Panc1 (cell line): Measurements from ENCODE around the gene CDV3. TPM values are rescaled to one million over a fixed set of nuclear protein-coding genes. Genes with fewer than 3 reads are reported as not detected.

Experiments
- ATAC-seq: fragments of 200-7000 bp; cut with Tn5 transposase; 2 replicates; pipeline ENCODE4 v1.9.1; 2020; ENCODE audit warnings: mild to moderate bottlenecking, moderate library complexity
- BruUV-seq: library from RNA; stranded (reverse); fragments of 400-500 nt; replicated peaks from 2 replicates; lab custom pipeline; 2021; lab: Mats Ljungman, UMichigan
- CTCF ChIA-PET: fragments of 300-600 bp; sonication (Branson Sonifier 250); formaldehyde crosslinking; loops from one replicate; lab custom pipeline; 2022; ENCODE audit warnings: antibody characterized with exemption; lab: Charles Lee
- POLR2A ChIA-PET: fragments of 300-600 bp; sonication (Branson Sonifier 250); formaldehyde crosslinking; loops from one replicate; lab custom pipeline; 2022; ENCODE audit warnings: antibody characterized with exemption; lab: Charles Lee
- DNase-seq: peaks from one replicate; pipeline ENCODE4 v3.0.0-alpha.2; 2010; ENCODE audit warnings: low read depth, low spot score
- H3K27ac ChIP-seq: 2 replicates; pipeline ENCODE4 v1.5.1; 2011; ENCODE audit warnings: mild to moderate bottlenecking, low read length, inconsistent platforms
- H3K27me3 ChIP-seq: fragments of 200-500 bp; sonication (Bioruptor generic); 2 replicates; pipeline ENCODE4 v1.6.0; 2014; ENCODE audit warnings: low read length, inconsistent platforms; ENCODE audit not compliant: control insufficient read depth, insufficient read depth
- H3K36me3 ChIP-seq: fragments of 200-500 bp; sonication (Bioruptor generic); 2 replicates; pipeline ENCODE4 v1.5.1; 2014; ENCODE audit warnings: inconsistent platforms, mild to moderate bottlenecking, low read length, moderate library complexity; ENCODE audit not compliant: control insufficient read depth, insufficient read depth
- H3K4me1 ChIP-seq: 2 replicates; pipeline ENCODE4 v1.5.1; 2011; ENCODE audit warnings: inconsistent platforms, mild to moderate bottlenecking, low read length, moderate library complexity; ENCODE audit not compliant: control insufficient read depth, insufficient read depth
- H3K4me3 ChIP-seq, 2 experiments: 2 replicates each; pipeline ENCODE4 v1.5.1; 2011 to 2012; ENCODE audit warnings: low read depth in 2 of 2, low read length in 2 of 2, mild to moderate bottlenecking in 2 of 2, inconsistent platforms in 1 of 2, moderate library complexity in 1 of 2
- H3K9me3 ChIP-seq: fragments of 200-500 bp; sonication (Bioruptor generic); 2 replicates; pipeline ENCODE4 v1.5.1; 2014; ENCODE audit warnings: low read depth, mild to moderate bottlenecking, inconsistent platforms, low read length, moderate library complexity; ENCODE audit not compliant: control insufficient read depth, insufficient read depth
- CTCF ChIP-seq: fragments of 450-650 bp; IDR thresholded peaks from 2 replicates; pipeline ENCODE4 v1.5.1; 2017; ENCODE audit warnings: mild to moderate bottlenecking
- POLR2AphosphoS5 ChIP-seq: IDR thresholded peaks from 2 replicates; pipeline ENCODE4 v1.6.1; 2012; ENCODE audit warnings: mild to moderate bottlenecking, low read depth, low read length, moderate library complexity
- SIN3A ChIP-seq: IDR thresholded peaks from 2 replicates; pipeline ENCODE4 v1.6.1; 2012; ENCODE audit warnings: low read depth, mild to moderate bottlenecking, low read length, moderate library complexity, borderline replicate concordance; ENCODE audit not compliant: insufficient read depth
- TCF7L2 ChIP-seq: IDR thresholded peaks from 2 replicates; pipeline ENCODE4 v1.6.1; 2011; ENCODE audit warnings: mild to moderate bottlenecking, low read depth, low read length, inconsistent platforms
- in situ Hi-C: cut with HindIII; loops from 2 replicates; pipeline ENCODE4 v1.10.0; 2016; ENCODE audit warnings: low sequenced_read_pairs, low pct_unique_long_range_greater_than_20kb
- intact Hi-C: fragments of 100-400 bp; cut with micrococcal nuclease; formaldehyde crosslinking; loops from one replicate; pipeline ENCODE4 v1.10.0; 2022; ENCODE audit not compliant: unreplicated experiment
- total RNA-seq: library from RNA; stranded (reverse); gene quantifications from one replicate; pipeline ENCODE4 v1.2.1, GENCODE V29; 2021; ENCODE audit not compliant: unreplicated experiment
- TF ChIP-seq, protein P1 (sequence below), 2 experiments: IDR thresholded peaks; 2 replicates each; pipeline ENCODE4 v1.6.1; 2011 to 2012; ENCODE audit warnings: low read depth in 2 of 2, control low read depth in 1 of 2, low read length in 1 of 2, mild to moderate bottlenecking in 1 of 2, moderate library complexity in 1 of 2; ENCODE audit not compliant: insufficient read depth in 1 of 2

CDV3 gene
- total RNA-seq, 1 experiment from 2014 or later: 506 TPM

DNA sequence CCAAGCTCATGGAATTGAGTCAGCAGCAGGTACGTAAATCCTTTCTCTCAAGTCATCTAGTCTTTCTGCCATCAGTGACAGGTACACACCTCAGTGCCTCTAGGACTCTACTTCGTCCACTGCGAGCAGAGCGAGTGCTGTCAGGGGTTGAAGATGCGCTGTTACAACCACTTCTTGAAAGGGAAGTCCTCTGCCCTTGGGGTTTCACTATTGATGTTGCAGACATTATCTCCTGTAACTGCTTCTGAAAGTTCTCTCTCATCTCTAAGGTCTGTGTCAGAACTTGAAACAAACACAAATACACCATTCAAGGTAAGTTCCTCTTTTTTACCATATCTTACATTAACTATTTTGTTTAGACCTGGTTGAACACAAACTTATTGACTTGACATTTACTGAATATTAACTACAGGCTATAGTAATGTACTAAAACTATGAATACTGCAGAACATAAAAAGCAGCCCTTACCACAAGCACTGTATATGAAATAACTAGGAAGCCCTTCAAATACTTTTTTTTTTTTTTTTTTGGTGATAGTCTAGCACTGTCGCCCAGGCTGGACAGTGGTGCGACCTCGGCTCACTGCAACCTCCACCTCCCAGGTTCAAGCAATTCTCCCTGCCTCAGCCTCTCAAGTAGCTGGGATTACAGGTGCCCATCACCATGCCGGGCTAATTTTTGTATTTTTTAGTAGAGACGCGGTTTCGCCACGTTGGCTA is 46.7 kb downstream of the CDV3 start:
- BruUV-seq: no TSS peak
- ChIA-PET CTCF (no interaction called here), POLR2A (interaction anchor here (0.7 kb wide), 1 partner anchor 41 kb away, joined by 11 read pairs; no protein-coding TSS in a partner anchor)
- TF ChIP-seq POLR2AphosphoS5 (no peak), SIN3A (no peak), TCF7L2 (no peak), CTCF (no peak)
- TF ChIP-seq, protein P1, sequence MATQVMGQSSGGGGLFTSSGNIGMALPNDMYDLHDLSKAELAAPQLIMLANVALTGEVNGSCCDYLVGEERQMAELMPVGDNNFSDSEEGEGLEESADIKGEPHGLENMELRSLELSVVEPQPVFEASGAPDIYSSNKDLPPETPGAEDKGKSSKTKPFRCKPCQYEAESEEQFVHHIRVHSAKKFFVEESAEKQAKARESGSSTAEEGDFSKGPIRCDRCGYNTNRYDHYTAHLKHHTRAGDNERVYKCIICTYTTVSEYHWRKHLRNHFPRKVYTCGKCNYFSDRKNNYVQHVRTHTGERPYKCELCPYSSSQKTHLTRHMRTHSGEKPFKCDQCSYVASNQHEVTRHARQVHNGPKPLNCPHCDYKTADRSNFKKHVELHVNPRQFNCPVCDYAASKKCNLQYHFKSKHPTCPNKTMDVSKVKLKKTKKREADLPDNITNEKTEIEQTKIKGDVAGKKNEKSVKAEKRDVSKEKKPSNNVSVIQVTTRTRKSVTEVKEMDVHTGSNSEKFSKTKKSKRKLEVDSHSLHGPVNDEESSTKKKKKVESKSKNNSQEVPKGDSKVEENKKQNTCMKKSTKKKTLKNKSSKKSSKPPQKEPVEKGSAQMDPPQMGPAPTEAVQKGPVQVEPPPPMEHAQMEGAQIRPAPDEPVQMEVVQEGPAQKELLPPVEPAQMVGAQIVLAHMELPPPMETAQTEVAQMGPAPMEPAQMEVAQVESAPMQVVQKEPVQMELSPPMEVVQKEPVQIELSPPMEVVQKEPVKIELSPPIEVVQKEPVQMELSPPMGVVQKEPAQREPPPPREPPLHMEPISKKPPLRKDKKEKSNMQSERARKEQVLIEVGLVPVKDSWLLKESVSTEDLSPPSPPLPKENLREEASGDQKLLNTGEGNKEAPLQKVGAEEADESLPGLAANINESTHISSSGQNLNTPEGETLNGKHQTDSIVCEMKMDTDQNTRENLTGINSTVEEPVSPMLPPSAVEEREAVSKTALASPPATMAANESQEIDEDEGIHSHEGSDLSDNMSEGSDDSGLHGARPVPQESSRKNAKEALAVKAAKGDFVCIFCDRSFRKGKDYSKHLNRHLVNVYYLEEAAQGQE (IDR thresholded peaks at IDR 0.05; ENCODE audit: insufficient read depth in 1 of 2, low read depth in 2 of 2, low read length in 1 of 2): no peak
- intact Hi-C loops: no loop called here
- H3K4me3 ChIP-seq: no peak overlapping the region
- no peaks in the 10 kb centered on the region for H3K9me3 ChIP-seq
- H3K4me1 ChIP-seq: no peaks in the 10 kb centered on the region
- ATAC-seq (no peak), DNase-seq (no peak)
- no peak overlapping the region for H3K27ac ChIP-seq
- peaks cover 63% of the 10 kb centered on the region for H3K36me3 ChIP-seq
- no peaks in the 10 kb centered on the region for H3K27me3 ChIP-seq
- in situ Hi-C loops: no loop called here

GRCh38 chr3:133627789-133628188 is 54.3 kb downstream of the CDV3 start:
- no peaks in the 10 kb centered on the region for H3K4me1 ChIP-seq
- in situ Hi-C loops (no loop called here), intact Hi-C loops (no loop called here)
- no peaks in the 10 kb centered on the region for H3K9me3 ChIP-seq
- no peak overlapping the region for H3K4me3 ChIP-seq
- POLR2A ChIA-PET: no interaction called here
- TF ChIP-seq, protein P1 (IDR thresholded peaks at IDR 0.05; ENCODE audit: insufficient read depth in 1 of 2, low read depth in 2 of 2, low read length in 1 of 2): no peak
- TF ChIP-seq POLR2AphosphoS5: no peak
- TF ChIP-seq CTCF: no peak
- no peak for TF ChIP-seq SIN3A
- no peak for TF ChIP-seq TCF7L2
- BruUV-seq: no TSS peak
- ATAC-seq (no peak), DNase-seq (no peak)
- CTCF ChIA-PET: no interaction called here
- H3K27me3 ChIP-seq: no peaks in the 10 kb centered on the region
- no peak overlapping the region for H3K27ac ChIP-seq
- H3K36me3 ChIP-seq: peaks cover 30% of the 10 kb centered on the region
